Gastroesophageal sphincter (tissue), 4 donors: ENCODE measurements around the gene HSPA14. TPM values are rescaled to one million over a fixed set of nuclear protein-coding genes. Genes with fewer than 3 reads are reported as not detected.

Experiments used
- ATAC-seq: fragments of 150-250 bp; one replicate; pipeline ENCODE4 v1.9.1; 2016; ENCODE audit warnings: mild to moderate bottlenecking, moderate library complexity
- H3K27ac ChIP-seq, 4 donors: fragments of 200-600 bp; sonication (generic) in 3 of 4; 1 replicate in 3 of 4; 2 replicates in 1 of 4; pipeline ENCODE4 v1.5.1; 2016 to 2019
- H3K27me3 ChIP-seq: fragments of 200-600 bp; sonication (generic); one replicate; pipeline ENCODE4 v1.5.1; 2019
- H3K36me3 ChIP-seq, 2 donors: fragments of 200-600 bp; sonication (generic); one replicate each; pipeline ENCODE4 v1.5.1; 2019; ENCODE audit warnings: control low read depth in 1 of 2
- H3K4me1 ChIP-seq, 3 donors: fragments of 200-600 bp; sonication (generic); 1 replicate in 2 of 3; 2 replicates in 1 of 3; pipeline ENCODE4 v1.5.1; 2016 to 2019; ENCODE audit warnings: control low read depth in 2 of 3
- H3K4me3 ChIP-seq, 2 donors: fragments of 200-600 bp; sonication (generic); one replicate each; pipeline ENCODE4 v1.5.1; 2019; ENCODE audit warnings: mild to moderate bottlenecking in 1 of 2, moderate library complexity in 1 of 2
- H3K9me3 ChIP-seq, 3 donors: fragments of 200-600 bp; sonication (generic); one replicate each; pipeline ENCODE4 v1.5.1; 2017 to 2019; ENCODE audit warnings: control low read depth in 2 of 3
- CTCF ChIP-seq, 4 experiments: fragments of 200-600 bp in 2 of 4; fragments of 450-650 bp in 2 of 4; sonication (generic) in 1 of 4; IDR thresholded peaks; one replicate each; pipeline ENCODE4 v1.5.1; 2017 to 2019; ENCODE audit warnings: antibody characterized with exemption in 4 of 4, mild to moderate bottlenecking in 2 of 4, moderate library complexity in 2 of 4
- EP300 ChIP-seq: sonication (generic); formaldehyde crosslinking; IDR thresholded peaks from one replicate; pipeline ENCODE4 v1.6.1; 2017; ENCODE audit warnings: antibody characterized with exemption, mild to moderate bottlenecking
- POLR2A ChIP-seq, 2 donors: fragments of 450-650 bp; IDR thresholded peaks; one replicate each; pipeline ENCODE4 v1.6.1; 2017; ENCODE audit warnings: antibody characterized with exemption in 2 of 2, mild to moderate bottlenecking in 2 of 2, moderate library complexity in 1 of 2
- POLR2AphosphoS5 ChIP-seq: sonication (generic); formaldehyde crosslinking; IDR thresholded peaks from one replicate; pipeline ENCODE4 v1.6.1; 2017; ENCODE audit warnings: antibody characterized with exemption
- WGBS, 2 donors: methylation state at CpG; one replicate each; pipeline ENCODE4 v1.1.5; 2018; ENCODE audit warnings: low coverage in 1 of 2; 5-methylcytosine and 5-hydroxymethylcytosine counted together
- total RNA-seq, 4 donors: library from RNA; depleted of rRNA; stranded (reverse); fragments of >200 nt; gene quantifications; one replicate each; pipeline ENCODE4 v1.1.0, GENCODE V29; 2016

Gene HSPA14
- total RNA-seq, 4 donors from 2014 or later: 4.8 to 15.1 (median 9.9) TPM

GRCh38 chr10:14820010-14820774 is 17.9 kb upstream of the HSPA14 start:
- H3K27me3 ChIP-seq: no peaks in the 10 kb centered on the region
- ATAC-seq: no peak
- H3K36me3 ChIP-seq: no peaks in the 10 kb centered on the region
- no peak overlapping the region for H3K27ac ChIP-seq
- no peaks in the 10 kb centered on the region for H3K9me3 ChIP-seq
- no peak overlapping the region for H3K4me3 ChIP-seq
- TF ChIP-seq POLR2AphosphoS5: no peak
- TF ChIP-seq CTCF (IDR thresholded peaks at IDR 0.05): no peak
- TF ChIP-seq POLR2A (IDR thresholded peaks at IDR 0.05): no peak
- no peak for TF ChIP-seq EP300
- no peaks in the 10 kb centered on the region for H3K4me1 ChIP-seq
- 85 to 100% methylated on average over 4 to 8 of the region's 10 CpGs for WGBS, 2 donors

GRCh38 chr10:14820775-14821154 is 17.3 kb upstream of the HSPA14 start:
- Histone ChIP-seq H3K9me3 (no peaks in the 10 kb centered on the region), H3K4me3 (no peak overlapping the region), H3K27ac (no peak overlapping the region), H3K27me3 (no peaks in the 10 kb centered on the region), H3K4me1 (no peaks in the 10 kb centered on the region), H3K36me3 (no peaks in the 10 kb centered on the region)
- TF ChIP-seq POLR2AphosphoS5 (no peak), CTCF (IDR thresholded peaks at IDR 0.05) (no peak), EP300 (no peak), POLR2A (IDR thresholded peaks at IDR 0.05) (no peak)
- 84 to 91% methylated on average over 4 to 5 of the region's 5 CpGs for WGBS, 2 donors
- no peak for ATAC-seq

GRCh38 chr10:14821635-14822375 is 16.3 kb upstream of the HSPA14 start:
- Histone ChIP-seq H3K4me3 (no peak overlapping the region), H3K27me3 (no peaks in the 10 kb centered on the region), H3K4me1 (no peaks in the 10 kb centered on the region), H3K9me3 (no peaks in the 10 kb centered on the region), H3K27ac (no peak overlapping the region), H3K36me3 (no peaks in the 10 kb centered on the region)
- 73 to 92% methylated on average over 6 of the region's 6 CpGs for WGBS, 2 donors
- TF ChIP-seq CTCF (IDR thresholded peaks at IDR 0.05) (no peak), POLR2A (IDR thresholded peaks at IDR 0.05) (no peak), EP300 (no peak), POLR2AphosphoS5 (no peak)
- no peak for ATAC-seq

GRCh38 chr10:14822879-14823755 is 15.0 kb upstream of the HSPA14 start:
- Histone ChIP-seq H3K4me1 (no peaks in the 10 kb centered on the region), H3K27me3 (no peaks in the 10 kb centered on the region), H3K27ac (no peak overlapping the region), H3K9me3 (no peaks in the 10 kb centered on the region), H3K36me3 (no peaks in the 10 kb centered on the region), H3K4me3 (no peak overlapping the region)
- no peak for ATAC-seq
- TF ChIP-seq CTCF (IDR thresholded peaks at IDR 0.05) (peak; percentile 24 to 51 (median 48)), POLR2A (IDR thresholded peaks at IDR 0.05) (no peak), POLR2AphosphoS5 (no peak), EP300 (no peak)
- 28 to 36% methylated on average over 3 of the region's 3 CpGs for WGBS, 2 donors
